GM18502 (cell line): ENCODE measurements around the gene SNX25.
"Not testable (repeated sequence)": the region's sequence is repeated elsewhere in the genome, so short reads cannot be mapped to it uniquely, and the experiment has no call there.

Experiments used
- ATAC-seq: cut with Tn5 transposase; IDR thresholded peaks from one replicate; pipeline ENCODE4 v1.9.1; 2021; ENCODE audit warnings: mild to moderate bottlenecking; ENCODE audit not compliant: unreplicated experiment, poor library complexity

The SNX25 gene

GRCh38 chr4:185209031-185209851 is at the start of gene SNX25:
Gene SNX25 (plus strand): TSS chr4:185209598. CDS start chr4:185209827, 229 bp downstream.
- peak; percentile 74 for ATAC-seq

- ATAC-seq, result peak; percentile 96
These were observed 43.8 kb upstream of the SNX25 start for GRCh38 chr4:185165605-185166063.

- no peak for ATAC-seq
These were observed 42.2 kb upstream of the SNX25 start for GRCh38 chr4:185167234-185167633.

GRCh38 chr4:185171373-185172071 is 37.9 kb upstream of the SNX25 start:
- peak; percentile 87 for ATAC-seq

- no peak for ATAC-seq
These were observed 29.9 kb upstream of the SNX25 start for GRCh38 chr4:185179488-185179887.

- no peak for ATAC-seq
These were observed 27.2 kb upstream of the SNX25 start for GRCh38 chr4:185182239-185182638.

GRCh38 chr4:185183622-185184281 is 25.6 kb upstream of the SNX25 start:
- ATAC-seq, result no peak

- no peak for ATAC-seq
These were observed 22.6 kb upstream of the SNX25 start for GRCh38 chr4:185186769-185187168.

- ATAC-seq, result no peak
These were observed 19.6 kb upstream of the SNX25 start for GRCh38 chr4:185189606-185190305.

- no peak for ATAC-seq
These were observed 19.0 kb upstream of the SNX25 start for GRCh38 chr4:185190306-185190856.

GRCh38 chr4:185192059-185192458 is 17.3 kb upstream of the SNX25 start:
- peak; percentile 91 for ATAC-seq

GRCh38 chr4:185194924-185195888 is 14.2 kb upstream of the SNX25 start:
- no peak for ATAC-seq

GRCh38 chr4:185196437-185196836 is 13.0 kb upstream of the SNX25 start:
- ATAC-seq, result no peak

GRCh38 chr4:185198189-185198588 is 11.2 kb upstream of the SNX25 start:
- not testable (repeated sequence) for ATAC-seq

GRCh38 chr4:185201977-185202962 is 7.1 kb upstream of the SNX25 start:
- ATAC-seq, result no peak

- peak; percentile 2 for ATAC-seq
These were observed 6.4 kb upstream of the SNX25 start for GRCh38 chr4:185202984-185203485.

- peak; percentile 81 for ATAC-seq
These were observed 5.7 kb upstream of the SNX25 start, which contains the start of gene CFAP97 for GRCh38 chr4:185203486-185204237. Gene CFAP97 (minus strand): TSS chr4:185204000. CDS start chr4:185191196, 12,804 bp downstream.
